Neural cell (in vitro differentiated cells): ENCODE results near the gene APBA1. TPM values are rescaled to one million over a fixed set of nuclear protein-coding genes. Genes with fewer than 3 reads are reported as not detected.

ENCODE experiments used
- H2AFZ ChIP-seq: fragments of 200-600, 300-800 bp; sonication (generic), shearing (Covaris generic); 2 replicates; pipeline ENCODE4 v1.6.0; 2014; ENCODE audit warnings: low read depth, mild to moderate bottlenecking, antibody characterized with exemption, low read length, moderate library complexity
- H3F3A ChIP-seq: fragments of 200-600 bp; shearing (Covaris generic); 2 replicates; pipeline ENCODE4 v1.6.1; 2016; ENCODE audit warnings: mild to moderate bottlenecking, moderate library complexity, mixed read lengths, antibody characterized with exemption, low read length; ENCODE audit not compliant: insufficient read depth, poor library complexity, severe bottlenecking
- H3K27ac ChIP-seq: fragments of 200-600, 300-800 bp; sonication (generic), shearing (Covaris generic); 2 replicates; pipeline ENCODE4 v1.5.1; 2014; ENCODE audit warnings: mild to moderate bottlenecking, low read length, moderate library complexity
- H3K27me3 ChIP-seq: fragments of 300-800, 200-600 bp; sonication (generic), shearing (Covaris generic); 2 replicates; pipeline ENCODE4 v1.6.0; 2014; ENCODE audit warnings: mild to moderate bottlenecking, low read depth, low read length, moderate library complexity; ENCODE audit not compliant: insufficient read depth
- H3K36me3 ChIP-seq: fragments of 300-800, 200-600 bp; sonication (generic), shearing (Covaris generic); 2 replicates; pipeline ENCODE4 v1.5.1; 2014; ENCODE audit warnings: mild to moderate bottlenecking, antibody characterized with exemption, low read length, moderate library complexity; ENCODE audit not compliant: insufficient read depth
- H3K4me2 ChIP-seq: fragments of 300-800, 200-600 bp; sonication (generic), shearing (Covaris generic); 2 replicates; pipeline ENCODE4 v1.6.0; 2014; ENCODE audit warnings: mild to moderate bottlenecking, low read length
- H3K4me3 ChIP-seq: fragments of 300-800, 200-600 bp; sonication (generic), shearing (Covaris generic); 2 replicates; pipeline ENCODE4 v1.5.1; 2014; ENCODE audit warnings: mild to moderate bottlenecking, low read length, moderate library complexity
- H3K79me2 ChIP-seq: fragments of 200-600 bp; shearing (Covaris generic); replicated peaks from 2 replicates; pipeline ENCODE4 v1.6.0; 2014; ENCODE audit warnings: mild to moderate bottlenecking, low read length, moderate library complexity; ENCODE audit not compliant: insufficient read depth
- H3K9ac ChIP-seq: fragments of 300-800, 200-600 bp; sonication (generic), shearing (Covaris generic); 2 replicates; pipeline ENCODE4 v1.6.1; 2016; ENCODE audit warnings: mild to moderate bottlenecking, low read length, mixed read lengths
- H3K9me2 ChIP-seq: fragments of 200-600 bp; shearing (Covaris generic); 2 replicates; pipeline ENCODE4 v1.6.1; 2016; ENCODE audit warnings: mild to moderate bottlenecking, low read length, mixed read lengths; ENCODE audit not compliant: insufficient read depth
- H3K9me3 ChIP-seq: fragments of 200-600, 300-800 bp; sonication (generic), shearing (Covaris generic); 2 replicates; pipeline ENCODE4 v1.6.1; 2016; ENCODE audit warnings: mild to moderate bottlenecking, mixed run types, low read length, moderate library complexity, mixed read lengths
- H4K20me1 ChIP-seq: fragments of 200-600 bp; shearing (Covaris generic); 2 replicates; pipeline ENCODE4 v1.6.1; 2016; ENCODE audit warnings: mild to moderate bottlenecking, mixed run types; ENCODE audit not compliant: insufficient read depth
- EP300 ChIP-seq: fragments of 450-650 bp; conservative IDR thresholded peaks from 2 replicates; pipeline ENCODE4 v1.6.1; 2014; ENCODE audit warnings: antibody characterized with exemption, mild to moderate bottlenecking, moderate library complexity; ENCODE audit not compliant: poor library complexity, severe bottlenecking
- EZH2 ChIP-seq: fragments of 200-600, 300-800 bp; shearing (Covaris generic), sonication (generic); IDR thresholded peaks from 2 replicates; pipeline ENCODE4 v1.6.1; 2014; ENCODE audit warnings: antibody characterized with exemption, low read length, borderline replicate concordance, mild to moderate bottlenecking; ENCODE audit not compliant: insufficient read depth, poor library complexity, severe bottlenecking
- MXI1 ChIP-seq: fragments of 450-650 bp; conservative IDR thresholded peaks from 2 replicates; pipeline ENCODE4 v1.6.1; 2014; ENCODE audit warnings: antibody characterized with exemption, mild to moderate bottlenecking; ENCODE audit not compliant: poor library complexity, severe bottlenecking
- POLR2AphosphoS5 ChIP-seq: IDR thresholded peaks from 2 replicates; pipeline ENCODE4 v1.6.1; 2012
- RAD21 ChIP-seq: fragments of 450-650 bp; conservative IDR thresholded peaks from 2 replicates; pipeline ENCODE4 v1.6.1; 2014; ENCODE audit warnings: antibody characterized with exemption, mild to moderate bottlenecking, moderate library complexity
- SMC3 ChIP-seq: fragments of 450-650 bp; conservative IDR thresholded peaks from 2 replicates; pipeline ENCODE4 v1.6.1; 2014; ENCODE audit warnings: antibody characterized with exemption, mild to moderate bottlenecking, moderate library complexity; ENCODE audit not compliant: poor library complexity
- TAF1 ChIP-seq: IDR thresholded peaks from 2 replicates; pipeline ENCODE4 v1.6.1; 2012; ENCODE audit warnings: low read depth
- polyA plus RNA-seq: library from polyadenylated mRNA; depleted of rRNA; stranded (reverse); fragments of >200 nt; gene quantifications from 2 replicates; pipeline ENCODE4 v1.2.3, GENCODE V29; 2014
- TF ChIP-seq, protein P1 (sequence below): IDR thresholded peaks from 2 replicates; pipeline ENCODE4 v1.6.1; 2012; ENCODE audit warnings: borderline replicate concordance
- TF ChIP-seq, protein P2 (sequence below): fragments of 450-650 bp; IDR thresholded peaks from 2 replicates; pipeline ENCODE4 v1.5.1; 2014; ENCODE audit warnings: antibody characterized with exemption, mild to moderate bottlenecking, moderate library complexity; ENCODE audit not compliant: poor library complexity, severe bottlenecking

Gene APBA1
- polyA plus RNA-seq, 1 donor from 2014 or later = 10.9 TPM

DNA sequence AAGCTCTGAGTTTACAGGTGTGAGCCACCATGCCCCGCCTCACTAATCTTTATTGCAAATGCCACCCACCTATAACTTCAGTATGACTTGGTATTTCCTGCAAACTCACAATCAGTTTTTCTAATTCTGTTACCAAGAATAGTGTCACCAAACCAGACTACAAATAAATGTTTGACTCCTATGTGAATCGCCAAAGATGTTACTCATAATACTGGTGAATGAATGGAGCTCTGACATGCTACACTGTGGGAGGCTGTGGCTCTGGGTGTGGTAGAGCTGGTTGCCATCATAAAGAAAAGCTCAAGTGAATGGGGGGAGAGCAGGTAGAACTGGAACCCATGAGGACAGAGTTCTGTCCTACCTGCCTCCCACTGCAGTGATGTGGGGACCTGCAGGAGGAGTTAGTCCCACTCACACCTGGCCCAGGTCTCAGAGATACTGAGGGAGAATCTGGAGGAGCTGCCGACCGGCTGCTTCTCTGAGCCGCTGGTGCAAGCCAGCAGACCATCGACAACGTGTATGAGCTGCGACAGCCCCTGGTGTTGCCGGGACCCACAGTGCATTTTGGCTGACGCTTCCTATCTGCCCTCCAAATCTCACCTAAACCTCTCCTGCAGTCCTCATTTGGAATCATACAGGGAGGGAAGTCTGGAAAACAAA is 251.4 kb downstream of the APBA1 start:
- no peak overlapping the region for H2AFZ ChIP-seq
- no peaks in the 10 kb centered on the region for H3K9me2 ChIP-seq
- H3K4me3 ChIP-seq = no peak overlapping the region
- no peak overlapping the region for H3K4me2 ChIP-seq
- no peak overlapping the region for H3K27ac ChIP-seq
- no peaks in the 10 kb centered on the region for H4K20me1 ChIP-seq
- no peak overlapping the region for H3K9ac ChIP-seq
- H3F3A ChIP-seq = no peaks in the 10 kb centered on the region
- no peaks in the 10 kb centered on the region for H3K79me2 ChIP-seq
- H3K27me3 ChIP-seq = no peaks in the 10 kb centered on the region
- peaks cover 4% of the 10 kb centered on the region for H3K36me3 ChIP-seq
- TF ChIP-seq EP300 = no peak
- no peak for TF ChIP-seq MXI1
- TF ChIP-seq, protein P1, sequence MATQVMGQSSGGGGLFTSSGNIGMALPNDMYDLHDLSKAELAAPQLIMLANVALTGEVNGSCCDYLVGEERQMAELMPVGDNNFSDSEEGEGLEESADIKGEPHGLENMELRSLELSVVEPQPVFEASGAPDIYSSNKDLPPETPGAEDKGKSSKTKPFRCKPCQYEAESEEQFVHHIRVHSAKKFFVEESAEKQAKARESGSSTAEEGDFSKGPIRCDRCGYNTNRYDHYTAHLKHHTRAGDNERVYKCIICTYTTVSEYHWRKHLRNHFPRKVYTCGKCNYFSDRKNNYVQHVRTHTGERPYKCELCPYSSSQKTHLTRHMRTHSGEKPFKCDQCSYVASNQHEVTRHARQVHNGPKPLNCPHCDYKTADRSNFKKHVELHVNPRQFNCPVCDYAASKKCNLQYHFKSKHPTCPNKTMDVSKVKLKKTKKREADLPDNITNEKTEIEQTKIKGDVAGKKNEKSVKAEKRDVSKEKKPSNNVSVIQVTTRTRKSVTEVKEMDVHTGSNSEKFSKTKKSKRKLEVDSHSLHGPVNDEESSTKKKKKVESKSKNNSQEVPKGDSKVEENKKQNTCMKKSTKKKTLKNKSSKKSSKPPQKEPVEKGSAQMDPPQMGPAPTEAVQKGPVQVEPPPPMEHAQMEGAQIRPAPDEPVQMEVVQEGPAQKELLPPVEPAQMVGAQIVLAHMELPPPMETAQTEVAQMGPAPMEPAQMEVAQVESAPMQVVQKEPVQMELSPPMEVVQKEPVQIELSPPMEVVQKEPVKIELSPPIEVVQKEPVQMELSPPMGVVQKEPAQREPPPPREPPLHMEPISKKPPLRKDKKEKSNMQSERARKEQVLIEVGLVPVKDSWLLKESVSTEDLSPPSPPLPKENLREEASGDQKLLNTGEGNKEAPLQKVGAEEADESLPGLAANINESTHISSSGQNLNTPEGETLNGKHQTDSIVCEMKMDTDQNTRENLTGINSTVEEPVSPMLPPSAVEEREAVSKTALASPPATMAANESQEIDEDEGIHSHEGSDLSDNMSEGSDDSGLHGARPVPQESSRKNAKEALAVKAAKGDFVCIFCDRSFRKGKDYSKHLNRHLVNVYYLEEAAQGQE = no peak
- no peak for TF ChIP-seq TAF1
- TF ChIP-seq, protein P2, sequence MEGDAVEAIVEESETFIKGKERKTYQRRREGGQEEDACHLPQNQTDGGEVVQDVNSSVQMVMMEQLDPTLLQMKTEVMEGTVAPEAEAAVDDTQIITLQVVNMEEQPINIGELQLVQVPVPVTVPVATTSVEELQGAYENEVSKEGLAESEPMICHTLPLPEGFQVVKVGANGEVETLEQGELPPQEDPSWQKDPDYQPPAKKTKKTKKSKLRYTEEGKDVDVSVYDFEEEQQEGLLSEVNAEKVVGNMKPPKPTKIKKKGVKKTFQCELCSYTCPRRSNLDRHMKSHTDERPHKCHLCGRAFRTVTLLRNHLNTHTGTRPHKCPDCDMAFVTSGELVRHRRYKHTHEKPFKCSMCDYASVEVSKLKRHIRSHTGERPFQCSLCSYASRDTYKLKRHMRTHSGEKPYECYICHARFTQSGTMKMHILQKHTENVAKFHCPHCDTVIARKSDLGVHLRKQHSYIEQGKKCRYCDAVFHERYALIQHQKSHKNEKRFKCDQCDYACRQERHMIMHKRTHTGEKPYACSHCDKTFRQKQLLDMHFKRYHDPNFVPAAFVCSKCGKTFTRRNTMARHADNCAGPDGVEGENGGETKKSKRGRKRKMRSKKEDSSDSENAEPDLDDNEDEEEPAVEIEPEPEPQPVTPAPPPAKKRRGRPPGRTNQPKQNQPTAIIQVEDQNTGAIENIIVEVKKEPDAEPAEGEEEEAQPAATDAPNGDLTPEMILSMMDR = no peak
- no peak for TF ChIP-seq SMC3
- TF ChIP-seq POLR2AphosphoS5 = no peak
- TF ChIP-seq RAD21 = no peak
- no peak for TF ChIP-seq EZH2
- peaks cover under 1% of the 10 kb centered on the region for H3K9me3 ChIP-seq

DNA sequence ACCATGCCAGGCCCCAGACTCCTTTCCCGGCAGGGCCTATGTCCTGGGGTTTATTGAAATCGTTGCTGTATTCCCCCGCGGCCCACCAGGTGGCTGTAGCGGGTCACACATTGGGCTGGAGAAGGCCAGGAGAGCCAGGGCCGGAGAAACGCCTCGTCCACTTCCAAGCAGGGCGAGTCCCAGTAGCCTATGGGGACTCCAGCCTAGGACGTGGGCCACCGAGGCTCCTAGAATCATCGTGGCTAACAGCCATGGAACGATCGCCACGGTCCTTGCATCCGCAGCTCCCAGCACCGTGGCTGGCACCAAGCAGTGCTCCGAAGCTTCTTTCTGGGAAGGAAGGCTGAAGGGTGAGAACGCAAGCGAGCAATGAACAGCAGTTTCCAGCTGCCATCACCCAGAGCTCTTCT is 259.4 kb downstream of the APBA1 start:
- no peak overlapping the region for H3K4me2 ChIP-seq
- no peak overlapping the region for H2AFZ ChIP-seq
- H3K27me3 ChIP-seq = no peaks in the 10 kb centered on the region
- H3K9me2 ChIP-seq = no peaks in the 10 kb centered on the region
- no peak overlapping the region for H3K4me3 ChIP-seq
- no peaks in the 10 kb centered on the region for H3K36me3 ChIP-seq
- no peaks in the 10 kb centered on the region for H3F3A ChIP-seq
- H3K9me3 ChIP-seq = no peaks in the 10 kb centered on the region
- H3K79me2 ChIP-seq = no peaks in the 10 kb centered on the region
- no peak overlapping the region for H3K9ac ChIP-seq
- TF ChIP-seq TAF1 (no peak), EZH2 (no peak), RAD21 (no peak), EP300 (no peak), SMC3 (peak; percentile 34), POLR2AphosphoS5 (no peak), MXI1 (no peak)
- TF ChIP-seq, protein P1 = no peak
- TF ChIP-seq, protein P2 = peak; percentile 13
- H4K20me1 ChIP-seq = no peaks in the 10 kb centered on the region
- H3K27ac ChIP-seq = no peak overlapping the region
